Measurements from ENCODE around the gene GUCD1. TPM values are rescaled to one million over a fixed set of nuclear protein-coding genes. Genes with fewer than 3 reads are reported as not detected.

The GUCD1 gene
- total RNA-seq, 2 donors from 2014 or later, result 188 to 207 TPM

- Histone ChIP-seq H3K9me3 (no peaks in the 10 kb centered on the region), H3K4me3 (no peak overlapping the region), H3K27me3 (no peaks in the 10 kb centered on the region), H3K9ac (ENCODE audit: low read depth in 2 of 2, low read length in 2 of 2) (no peak overlapping the region), H3K4me1 (no peaks in the 10 kb centered on the region), H3K36me3 (no peaks in the 10 kb centered on the region), H3K27ac (no peak overlapping the region)
- intact Hi-C loops (cut with DNase I), result no loop called here
- no peak for DNase-seq
- TF ChIP-seq CTCF (IDR thresholded peaks at IDR 0.05), result no peak
These were observed 34.0 kb upstream of the GUCD1 start for GRCh38 chr22:24588757-24589481.

GRCh38 chr22:24588381-24588756, 33.4 kb upstream of the GUCD1 start:
- no peaks in the 10 kb centered on the region for H3K36me3 ChIP-seq
- DNase-seq, result no peak

DNA sequence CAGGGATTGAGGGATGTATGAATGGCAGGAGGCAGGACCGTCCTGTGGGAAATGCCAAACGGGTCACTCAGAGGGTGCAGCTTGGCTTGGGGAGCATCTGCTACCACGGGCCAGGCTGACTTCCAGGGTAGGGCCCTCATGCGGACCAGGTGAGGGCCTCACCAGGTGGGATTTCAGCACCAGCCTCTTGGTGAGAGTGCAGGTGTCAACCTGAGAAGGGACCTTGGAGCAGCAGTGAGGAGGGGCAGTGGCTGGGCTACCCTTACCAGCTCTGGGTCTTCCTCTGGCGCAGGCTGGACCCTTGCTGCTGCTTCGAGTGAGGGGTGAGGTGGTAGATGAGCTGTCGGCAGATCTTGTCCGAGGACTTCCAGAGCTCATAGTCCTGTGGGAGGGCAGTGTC, 33.0 kb upstream of the GUCD1 start:
- Histone ChIP-seq H3K4me1 (no peaks in the 10 kb centered on the region), H3K4me3 (no peak overlapping the region), H3K27me3 (no peaks in the 10 kb centered on the region), H3K9me3 (no peaks in the 10 kb centered on the region), H3K9ac (ENCODE audit: low read depth in 2 of 2, low read length in 2 of 2) (no peak overlapping the region), H3K27ac (no peak overlapping the region), H3K36me3 (no peaks in the 10 kb centered on the region)
- DNase-seq, result no peak
- no peak for TF ChIP-seq CTCF (IDR thresholded peaks at IDR 0.05)
- intact Hi-C loops (cut with DNase I), result no loop called here

More at GRCh38 chr22:24588381-24588756, 33.4 kb upstream of the GUCD1 start:
- H3K9me3 ChIP-seq, result no peaks in the 10 kb centered on the region
- H3K27me3 ChIP-seq, result no peaks in the 10 kb centered on the region
- no peak overlapping the region for H3K4me3 ChIP-seq
- H3K4me1 ChIP-seq, result no peaks in the 10 kb centered on the region
- no peak overlapping the region for H3K9ac ChIP-seq (ENCODE audit: low read depth in 2 of 2, low read length in 2 of 2)
- intact Hi-C loops (cut with DNase I), result no loop called here
- H3K27ac ChIP-seq, result no peak overlapping the region
- no peak for TF ChIP-seq CTCF (IDR thresholded peaks at IDR 0.05)

DNA sequence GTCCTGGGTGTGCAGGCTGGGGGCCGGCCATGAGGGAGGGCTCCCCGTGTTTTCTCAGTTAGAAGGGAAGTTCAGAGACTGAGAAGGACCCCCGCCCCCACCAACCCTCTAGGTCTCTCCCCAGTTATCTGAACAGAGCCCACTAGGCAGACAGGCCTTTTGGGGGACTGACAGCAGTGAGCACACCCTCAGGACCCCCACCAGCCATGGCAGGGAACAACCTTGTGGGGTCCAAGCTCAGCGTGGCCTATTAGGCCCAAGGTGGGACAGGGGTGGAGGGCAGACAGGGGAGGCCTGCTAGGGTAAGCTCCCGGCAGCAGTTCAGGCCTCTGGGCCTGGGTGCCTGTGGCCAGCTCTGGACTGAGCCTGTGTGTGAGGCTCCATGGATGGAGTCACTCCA, 32.3 kb upstream of the GUCD1 start:
- DNase-seq, result no peak
- no peaks in the 10 kb centered on the region for H3K4me1 ChIP-seq
- no peak overlapping the region for H3K9ac ChIP-seq (ENCODE audit: low read depth in 2 of 2, low read length in 2 of 2)
- no peak overlapping the region for H3K4me3 ChIP-seq
- intact Hi-C loops (cut with DNase I), result no loop called here
- H3K9me3 ChIP-seq, result no peaks in the 10 kb centered on the region
- no peaks in the 10 kb centered on the region for H3K27me3 ChIP-seq
- H3K36me3 ChIP-seq, result no peaks in the 10 kb centered on the region
- H3K27ac ChIP-seq, result no peak overlapping the region
- no peak for TF ChIP-seq CTCF (IDR thresholded peaks at IDR 0.05)

- no peak for DNase-seq
These were observed 31.1 kb upstream of the GUCD1 start for GRCh38 chr22:24585927-24586546.

More at GRCh38 chr22:24585927-24586546, 31.1 kb upstream of the GUCD1 start:
- H3K4me1 ChIP-seq, result no peaks in the 10 kb centered on the region
- TF ChIP-seq CTCF (IDR thresholded peaks at IDR 0.05), result no peak
- no peaks in the 10 kb centered on the region for H3K9me3 ChIP-seq
- intact Hi-C loops (cut with DNase I), result no loop called here
- no peak overlapping the region for H3K9ac ChIP-seq (ENCODE audit: low read depth in 2 of 2, low read length in 2 of 2)
- H3K36me3 ChIP-seq, result no peaks in the 10 kb centered on the region
- H3K4me3 ChIP-seq, result no peak overlapping the region
- H3K27me3 ChIP-seq, result no peaks in the 10 kb centered on the region
- no peak overlapping the region for H3K27ac ChIP-seq

Measured in colonic mucosa (tissue), 4 donors.